Measurements from ENCODE around the gene ANO7. TPM values are rescaled to one million over a fixed set of nuclear protein-coding genes. Genes with fewer than 3 reads are reported as not detected.

ANO7 gene
- total RNA-seq, 1 donor from 2014 or later = 1.4 TPM

DNA sequence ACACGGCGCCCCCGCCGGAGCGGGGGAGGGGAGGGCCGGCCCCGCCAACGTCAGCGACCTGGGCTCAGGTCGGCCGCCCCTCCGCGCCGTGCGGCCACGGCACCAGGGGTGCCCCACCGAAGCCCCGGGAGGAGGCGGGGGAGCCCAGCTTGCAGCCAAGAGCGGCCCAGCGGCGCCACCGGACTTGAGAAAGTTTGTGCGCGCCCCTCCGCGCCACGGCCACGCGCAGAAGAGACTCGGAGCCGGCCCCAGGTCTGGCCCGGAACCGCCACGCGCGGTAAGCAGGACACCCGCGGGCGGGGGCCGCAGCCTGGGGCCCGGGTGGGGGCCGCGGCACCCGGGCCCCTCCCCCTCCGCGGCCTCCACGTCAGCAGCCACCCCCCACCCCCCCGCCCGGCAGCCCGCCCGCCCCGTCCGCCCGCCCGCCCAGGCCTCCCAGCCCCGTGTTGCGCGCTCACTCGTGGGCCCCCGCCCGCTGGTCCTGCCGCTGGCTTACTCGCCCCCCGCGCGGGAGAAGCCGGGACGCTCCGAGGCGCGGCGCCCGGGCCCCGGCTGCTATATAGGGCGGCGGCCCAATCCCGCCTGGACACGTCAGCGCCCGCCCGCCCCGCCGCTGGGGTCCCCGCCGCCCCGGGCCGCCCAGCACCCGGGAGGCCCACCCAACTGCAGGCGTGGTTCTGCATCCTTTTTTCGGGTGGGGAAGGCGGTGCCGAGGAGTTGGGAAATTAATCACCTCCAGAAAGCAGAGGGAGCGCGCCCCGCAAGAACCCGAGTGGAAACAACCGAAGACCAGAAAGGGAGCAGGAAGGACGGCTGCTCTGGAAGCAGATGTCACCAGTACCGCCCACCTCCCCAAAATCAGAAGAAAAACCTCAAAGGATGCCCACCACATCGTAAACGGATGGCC is 84.1 kb downstream of the ANO7 start:
- peak; percentile 81 for DNase-seq (ENCODE audit: low spot score)

DNA sequence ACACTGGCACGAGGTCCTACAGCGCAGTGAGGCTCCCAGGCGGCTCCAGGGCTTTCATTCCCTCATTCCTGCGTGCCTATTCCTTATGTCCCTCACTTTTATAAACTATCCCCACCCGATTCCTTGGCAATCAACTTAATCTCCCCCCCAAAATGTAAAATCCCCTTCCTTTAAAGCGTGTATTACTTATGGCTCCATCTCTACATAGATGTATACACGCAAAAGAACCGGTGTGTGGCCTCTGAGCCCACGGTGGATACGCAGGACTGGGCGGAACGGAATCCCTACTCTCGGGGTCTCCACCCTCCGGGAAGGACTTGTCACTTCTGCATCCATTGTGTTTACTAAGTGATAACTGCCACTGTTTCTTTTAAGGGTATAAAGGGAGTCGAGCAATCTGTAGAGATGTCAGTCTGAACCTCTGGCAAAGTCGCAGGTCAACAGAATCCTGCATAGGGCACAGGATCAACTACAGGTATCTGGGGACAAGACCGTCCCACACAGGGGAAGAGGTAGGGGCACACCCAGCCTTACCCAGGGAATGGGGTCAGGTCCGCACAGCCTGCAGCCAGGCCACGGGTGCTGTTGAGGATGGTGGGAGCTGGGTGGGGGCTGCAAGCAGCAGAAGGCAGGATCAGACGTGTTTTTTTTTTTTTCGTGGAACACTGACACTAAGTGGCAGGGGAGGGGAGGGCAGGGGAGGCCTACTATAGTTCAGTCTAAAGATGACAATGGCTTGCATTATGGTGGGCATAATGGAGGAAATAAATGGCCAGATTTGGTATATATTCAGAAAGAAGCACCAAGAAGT is 84.9 kb downstream of the ANO7 start:
- no peak for DNase-seq (ENCODE audit: low spot score)

DNA sequence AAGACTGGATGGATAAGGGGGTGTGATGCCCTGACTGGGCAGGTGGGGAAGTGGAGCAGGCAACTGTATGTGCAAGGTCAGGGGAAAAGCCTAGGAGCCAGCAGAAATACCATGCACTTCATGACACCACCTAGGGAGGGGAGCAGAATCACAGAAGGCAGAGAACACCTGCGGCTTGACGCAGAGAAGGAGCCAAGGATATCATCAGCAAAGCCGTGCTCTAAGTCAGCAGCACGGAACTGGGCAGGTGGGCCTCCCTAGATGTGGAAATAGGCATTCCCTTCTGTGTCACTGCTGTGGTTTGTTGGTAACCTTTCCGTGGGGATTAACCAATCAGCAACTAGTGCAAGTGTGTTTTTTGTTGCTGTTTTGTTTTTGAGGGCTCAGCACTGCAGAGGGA is 85.7 kb downstream of the ANO7 start:
- DNase-seq (ENCODE audit: low spot score) = no peak

Other genes starting within 250 kb of the ANO7 start
- 41.8 TPM for gene SNED1, start 190.1 kb upstream of the ANO7 start, total RNA-seq
- gene MTERF4, start 86.4 kb upstream of the ANO7 start, total RNA-seq = 37.6 TPM
- 17.4 TPM for gene PASK, start 39.2 kb upstream of the ANO7 start, total RNA-seq
- 73.4 TPM for gene PPP1R7, start 38.2 kb upstream of the ANO7 start, total RNA-seq
- 526 TPM for gene HDLBP, start 127.0 kb downstream of the ANO7 start, total RNA-seq
- 480 TPM for gene SEPTIN2, start 127.2 kb downstream of the ANO7 start, total RNA-seq
- 120 TPM for gene FARP2, start 167.6 kb downstream of the ANO7 start, total RNA-seq

Data from ureter (tissue), 1 donor.